Large intestine (tissue), 3 donors: ENCODE data around the gene GXYLT1. TPM values are rescaled to one million over a fixed set of nuclear protein-coding genes. Genes with fewer than 3 reads are reported as not detected.
A peak's percentile ranks its signal among the peaks of the same experiment; 100 is the strongest.
"Not testable (repeated sequence)": the region's sequence is repeated elsewhere in the genome, so short reads cannot be mapped to it uniquely, and the experiment has no call there.

Experiments used
- DNase-seq, 2 donors: peaks; one replicate each; pipeline versions ENCODE4 v3.0.0 to v3.0.0-alpha.2; 2013
- H3K27ac ChIP-seq: one replicate; pipeline ENCODE4 v1.5.1; 2013; ENCODE audit warnings: low read length
- H3K27me3 ChIP-seq: 2 replicates; pipeline ENCODE4 v1.6.1; 2013; ENCODE audit warnings: low read length; ENCODE audit not compliant: control insufficient read depth, insufficient read depth
- H3K36me3 ChIP-seq: 2 replicates; pipeline ENCODE4 v1.6.1; 2013; ENCODE audit warnings: low read length; ENCODE audit not compliant: control insufficient read depth, insufficient read depth
- H3K4me1 ChIP-seq: one replicate; pipeline ENCODE4 v1.6.1; 2013; ENCODE audit warnings: low read length; ENCODE audit not compliant: control insufficient read depth, insufficient read depth
- H3K4me3 ChIP-seq: one replicate; pipeline ENCODE4 v1.5.1; 2013; ENCODE audit warnings: low read length
- H3K9me3 ChIP-seq: one replicate; pipeline ENCODE4 v1.6.1; 2013; ENCODE audit warnings: mild to moderate bottlenecking, low read depth, low read length, moderate library complexity; ENCODE audit not compliant: control insufficient read depth
- WGBS: methylation state at CpG from one replicate; pipeline ENCODE4 v1.1.5; 2013; ENCODE audit warnings: low lambda C conversion rate; ENCODE audit not compliant: insufficient coverage; 5-methylcytosine and 5-hydroxymethylcytosine counted together
- polyA plus RNA-seq: library from polyadenylated mRNA; unstranded; fragments of 120-200 nt; gene quantifications from one replicate; pipeline ENCODE4 v1.2.1, GENCODE V29; 2013

The GXYLT1 gene
- polyA plus RNA-seq, 1 donor = 12.5 TPM

DNA sequence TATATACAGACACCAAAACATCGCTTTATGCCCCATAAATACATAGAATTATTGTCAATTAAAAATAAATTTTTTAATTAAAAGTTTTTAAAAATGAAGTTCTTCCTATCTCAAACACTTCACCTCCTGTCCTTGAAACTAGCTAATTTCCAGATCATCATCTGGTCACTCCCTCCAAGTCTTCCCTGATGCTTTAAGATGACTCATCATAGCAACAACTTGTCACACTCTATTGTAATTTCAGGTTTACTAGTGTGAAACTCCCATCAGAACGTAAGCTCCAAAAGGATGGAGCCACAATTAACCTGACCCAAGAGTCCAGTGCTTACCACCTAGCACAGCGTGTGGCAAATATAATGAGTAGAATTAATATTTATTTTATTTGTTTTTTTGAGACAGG lies 16.3 kb downstream of the GXYLT1 start:
- no CpG with 5 or more reads among the region's 3 CpGs for WGBS

DNA sequence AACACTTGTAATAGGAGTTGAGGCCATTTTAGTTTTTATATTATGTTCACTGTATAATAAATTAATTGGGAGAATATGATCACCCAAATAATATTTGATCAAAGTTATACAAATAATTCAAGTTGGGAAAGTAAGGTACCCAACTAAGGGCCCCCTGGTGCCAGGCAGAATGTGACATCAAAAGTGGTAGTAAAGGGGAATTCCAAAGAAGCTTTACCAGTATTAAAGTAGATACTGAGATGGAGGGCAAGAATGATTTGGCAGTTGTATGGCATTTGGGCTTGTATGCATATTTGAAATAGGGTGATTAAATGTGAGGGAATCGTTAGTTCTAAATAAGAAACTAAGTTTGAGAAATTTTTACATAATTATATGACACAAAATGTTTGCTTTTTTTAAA lies 17.7 kb downstream of the GXYLT1 start:
- Histone ChIP-seq H3K27ac (no peak overlapping the region), H3K27me3 (no peaks in the 10 kb centered on the region), H3K4me1 (peaks cover 6% of the 10 kb centered on the region), H3K9me3 (peaks cover 3% of the 10 kb centered on the region), H3K36me3 (no peaks in the 10 kb centered on the region), H3K4me3 (no peak overlapping the region)
- no peak for DNase-seq
- 100% methylated on average over 1 of the region's 1 CpG for WGBS

More for the DNA sequence above, 16.3 kb downstream of the GXYLT1 start:
- DNase-seq = no peak
- H3K4me1 ChIP-seq = peaks cover 6% of the 10 kb centered on the region
- H3K27ac ChIP-seq = no peak overlapping the region
- H3K27me3 ChIP-seq = no peaks in the 10 kb centered on the region
- peaks cover 3% of the 10 kb centered on the region for H3K9me3 ChIP-seq
- no peaks in the 10 kb centered on the region for H3K36me3 ChIP-seq
- H3K4me3 ChIP-seq = no peak overlapping the region

DNA sequence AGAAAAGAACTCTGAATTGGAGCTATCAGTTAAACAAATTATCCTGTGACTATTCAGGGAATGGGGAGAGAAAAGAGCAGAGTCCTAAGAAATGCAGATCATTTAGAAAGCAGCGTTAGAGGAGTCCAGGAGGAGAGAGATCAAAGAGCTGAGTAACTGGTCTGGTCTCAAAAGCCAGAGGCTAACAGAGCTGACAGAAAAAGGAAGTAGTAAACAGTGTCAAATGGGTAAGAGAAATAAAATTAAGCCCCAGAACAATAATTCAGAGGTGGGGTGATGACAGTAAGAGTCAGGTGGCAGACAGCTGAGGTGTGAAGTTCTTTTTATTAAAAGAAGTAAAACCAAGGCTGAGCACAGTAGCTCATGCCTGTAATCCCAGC lies 19.3 kb downstream of the GXYLT1 start:
- Histone ChIP-seq H3K27me3 (no peaks in the 10 kb centered on the region), H3K4me3 (no peak overlapping the region), H3K36me3 (no peaks in the 10 kb centered on the region), H3K4me1 (peaks cover 6% of the 10 kb centered on the region), H3K27ac (no peak overlapping the region), H3K9me3 (peaks cover 3% of the 10 kb centered on the region)
- DNase-seq = peak in 1 of 2 donors; percentile 7
- WGBS = 40% methylated on average over 1 of the region's 1 CpG

DNA sequence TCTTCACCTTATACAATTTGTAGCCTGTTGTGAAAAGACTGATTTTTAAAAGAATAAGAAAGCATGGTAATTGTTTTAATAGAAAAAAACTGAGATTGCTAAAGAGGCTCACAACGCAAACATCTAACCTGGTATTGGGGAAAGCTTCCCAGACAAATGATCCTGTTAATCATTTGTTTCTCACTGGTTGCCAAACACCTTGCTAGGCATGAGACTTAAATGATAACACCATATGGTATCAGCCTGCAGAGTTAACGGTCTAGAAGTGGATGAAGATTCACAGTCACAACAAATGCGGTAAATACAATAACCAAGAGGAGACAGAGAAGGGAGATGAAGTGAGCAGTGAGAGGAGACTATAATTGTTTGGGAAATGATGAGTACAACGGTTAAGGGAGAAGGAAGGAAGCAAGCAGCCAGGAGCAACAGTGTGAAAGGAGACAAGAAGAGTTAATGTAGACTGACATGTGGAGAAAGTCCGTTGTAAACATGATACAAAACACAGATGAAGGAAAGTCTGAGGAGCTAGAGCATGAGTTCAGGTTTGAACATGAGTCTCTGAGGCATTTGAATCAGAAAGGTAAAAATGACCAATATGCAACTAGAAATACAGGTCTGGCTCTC lies 19.8 kb downstream of the GXYLT1 start:
- Histone ChIP-seq H3K4me3 (no peak overlapping the region), H3K27me3 (no peaks in the 10 kb centered on the region), H3K4me1 (peaks cover 6% of the 10 kb centered on the region), H3K9me3 (peaks cover 3% of the 10 kb centered on the region), H3K27ac (no peak overlapping the region), H3K36me3 (no peaks in the 10 kb centered on the region)
- WGBS = 13% methylated on average over 3 of the region's 5 CpGs
- peak in 1 of 2 donors; percentile 48 for DNase-seq

DNA sequence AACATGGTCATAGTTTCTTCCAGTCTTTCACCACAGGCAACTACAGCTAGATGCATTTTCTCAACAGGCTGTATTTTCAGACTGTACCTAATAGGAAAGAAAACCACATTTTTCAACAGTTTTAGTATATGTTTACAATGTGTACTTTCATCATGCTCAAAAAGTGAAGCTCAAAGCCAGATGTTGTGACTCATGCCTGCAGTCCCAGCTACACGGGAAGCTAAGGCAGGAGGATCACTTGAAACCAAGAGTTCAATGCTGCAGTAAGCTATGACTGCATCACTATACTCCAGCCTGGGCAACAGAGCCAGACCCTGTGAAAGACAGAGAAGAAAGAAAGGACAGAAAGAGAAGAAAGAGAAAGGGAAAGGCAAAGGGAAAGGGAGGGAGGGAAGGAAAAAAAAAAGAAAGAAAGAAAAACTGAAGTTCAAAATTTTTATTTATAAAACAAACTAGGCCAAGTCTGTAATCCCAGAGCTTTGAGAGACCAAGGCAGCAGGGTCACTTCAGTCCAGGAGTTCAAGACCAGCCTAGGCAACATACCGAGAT lies 25.5 kb downstream of the GXYLT1 start:
- DNase-seq = no peak
- Histone ChIP-seq H3K36me3 (no peaks in the 10 kb centered on the region), H3K27me3 (no peaks in the 10 kb centered on the region), H3K4me1 (no peaks in the 10 kb centered on the region), H3K4me3 (no peak overlapping the region), H3K27ac (no peak overlapping the region), H3K9me3 (no peaks in the 10 kb centered on the region)
- no CpG with 5 or more reads among the region's 2 CpGs for WGBS

DNA sequence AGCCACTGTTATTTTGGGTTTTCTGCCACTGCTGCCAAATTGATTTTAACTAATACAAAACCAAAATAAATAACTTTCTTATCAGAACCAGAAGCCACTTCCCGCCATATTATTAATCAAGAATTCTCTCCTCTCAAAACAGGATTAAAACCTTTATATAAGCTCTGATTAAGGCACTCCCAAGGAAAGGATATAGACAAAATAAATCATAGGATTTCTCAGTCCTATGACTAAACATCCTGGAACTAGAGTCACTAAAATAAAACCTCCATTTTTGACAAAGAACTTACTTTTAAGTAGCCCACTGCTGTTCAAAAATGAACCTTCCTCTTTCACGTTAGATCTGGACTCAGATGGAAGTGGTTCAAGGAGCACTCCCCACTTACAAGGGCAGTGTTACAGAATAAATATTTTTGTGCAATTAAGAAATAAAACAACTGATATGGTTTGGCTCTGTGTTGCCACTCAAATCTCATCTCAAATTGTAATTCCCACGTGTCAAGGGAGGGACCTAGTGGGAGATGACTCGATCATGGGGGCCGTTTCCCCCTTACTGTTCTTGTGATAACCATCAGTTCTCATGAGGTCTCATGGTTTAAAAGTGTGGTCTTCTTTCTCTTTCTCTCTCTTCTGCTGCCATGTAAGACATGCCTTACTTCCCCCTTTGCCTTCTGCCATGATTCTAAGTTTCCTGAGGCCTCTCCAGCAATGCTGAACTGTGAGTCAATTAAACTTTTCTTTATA lies 26.4 kb downstream of the GXYLT1 start:
- Histone ChIP-seq H3K27me3 (no peaks in the 10 kb centered on the region), H3K27ac (no peak overlapping the region), H3K4me3 (no peak overlapping the region), H3K4me1 (no peaks in the 10 kb centered on the region), H3K9me3 (no peaks in the 10 kb centered on the region), H3K36me3 (no peaks in the 10 kb centered on the region)
- WGBS = 100% methylated on average over 1 of the region's 5 CpGs
- no peak for DNase-seq

DNA sequence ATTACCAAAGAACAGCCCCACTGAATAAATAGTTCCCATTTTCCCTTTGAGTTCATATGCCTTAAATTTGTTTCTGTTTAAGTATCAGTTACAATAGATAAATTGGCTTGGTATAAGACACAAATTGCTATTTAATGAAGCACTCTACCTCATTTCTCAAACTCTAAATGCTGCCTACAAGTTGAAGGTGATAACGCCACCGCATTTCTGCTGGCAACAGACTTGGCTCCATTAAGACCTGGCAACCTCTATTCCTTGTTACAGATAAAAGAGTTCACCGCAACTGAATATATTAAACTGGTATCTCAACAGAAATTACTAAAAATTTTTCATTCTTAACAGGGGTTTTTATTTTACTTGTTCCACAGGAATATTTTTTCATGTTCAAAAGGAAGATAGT lies 35.6 kb downstream of the GXYLT1 start:
- H3K4me1 ChIP-seq = no peaks in the 10 kb centered on the region
- H3K27me3 ChIP-seq = no peaks in the 10 kb centered on the region
- DNase-seq = no peak
- H3K4me3 ChIP-seq = no peak overlapping the region
- H3K27ac ChIP-seq = no peak overlapping the region
- H3K9me3 ChIP-seq = peaks cover 2% of the 10 kb centered on the region
- peaks cover 6% of the 10 kb centered on the region for H3K36me3 ChIP-seq
- WGBS = 100% methylated on average over 2 of the region's 3 CpGs

DNA sequence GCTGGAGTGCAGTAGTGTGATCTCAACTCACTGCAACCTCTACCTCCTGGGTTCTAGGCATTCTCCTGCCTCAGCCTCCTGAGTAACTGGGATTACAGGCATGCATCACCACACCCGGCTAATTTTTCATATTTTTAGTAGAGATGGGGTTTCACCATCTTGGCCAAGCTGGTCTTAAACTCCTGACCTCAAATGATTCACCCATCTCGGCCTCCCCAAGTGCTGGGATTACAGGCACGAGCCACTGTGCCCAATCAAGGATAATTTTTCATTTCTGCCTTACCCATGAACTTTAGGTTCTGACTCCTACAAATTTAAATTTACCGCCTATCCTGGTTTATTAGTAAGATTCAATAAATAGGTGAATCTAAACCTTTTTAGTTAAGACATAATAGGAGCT lies 37.9 kb downstream of the GXYLT1 start:
- not testable (repeated sequence) for H3K9me3 ChIP-seq, H3K27me3 ChIP-seq, DNase-seq, H3K27ac ChIP-seq, H3K4me3 ChIP-seq, H3K4me1 ChIP-seq, H3K36me3 ChIP-seq
- WGBS = no CpG with 5 or more reads among the region's 4 CpGs

DNA sequence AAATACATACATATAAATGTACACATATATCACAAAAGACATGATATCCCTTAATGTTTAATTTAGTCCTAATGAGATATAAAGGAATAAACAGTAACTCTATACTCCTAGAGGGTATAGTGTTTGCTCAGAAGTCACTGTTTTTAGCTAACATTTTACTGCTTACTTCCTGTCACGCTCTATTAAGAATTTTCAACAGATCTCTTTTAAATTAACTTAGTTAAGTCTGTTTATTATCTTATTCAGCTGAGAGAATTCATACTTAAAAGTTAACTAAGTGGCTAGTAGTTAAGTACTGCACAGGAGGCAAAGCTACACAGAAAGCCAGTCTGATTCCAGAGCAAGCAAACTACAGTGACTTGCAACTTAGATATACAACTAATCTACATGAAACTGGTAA lies 39.9 kb downstream of the GXYLT1 start:
- Histone ChIP-seq H3K4me1 (peaks cover 4% of the 10 kb centered on the region), H3K4me3 (no peak overlapping the region), H3K9me3 (no peaks in the 10 kb centered on the region), H3K36me3 (peaks cover 4% of the 10 kb centered on the region), H3K27ac (no peak overlapping the region), H3K27me3 (no peaks in the 10 kb centered on the region)
- WGBS = 60% methylated on average over 1 of the region's 1 CpG
- no peak for DNase-seq

DNA sequence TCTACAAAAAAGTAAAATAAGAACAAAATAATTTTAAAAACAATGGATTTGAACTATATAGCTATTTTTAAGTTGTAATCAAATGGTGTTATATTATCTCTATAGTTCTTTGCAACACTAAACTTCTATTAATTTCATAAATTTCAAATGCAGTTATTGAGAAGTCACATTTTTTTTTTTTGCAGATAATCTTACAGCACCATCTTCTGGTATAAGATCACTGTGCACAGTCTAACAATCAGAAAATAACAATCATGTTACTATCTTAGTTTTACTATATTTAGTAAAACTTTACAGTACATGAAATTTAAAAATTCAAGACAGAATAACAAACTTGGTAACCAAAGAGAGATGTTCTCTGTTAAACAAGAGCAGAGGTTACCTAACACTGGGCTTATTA lies 40.6 kb downstream of the GXYLT1 start:
- Histone ChIP-seq H3K4me3 (no peak overlapping the region), H3K36me3 (peaks cover 4% of the 10 kb centered on the region), H3K9me3 (no peaks in the 10 kb centered on the region), H3K27me3 (no peaks in the 10 kb centered on the region), H3K27ac (no peak overlapping the region), H3K4me1 (peaks cover 4% of the 10 kb centered on the region)
- DNase-seq = no peak
